Right atrium auricular region (tissue), 2 donors: ENCODE data around the gene TRDN. TPM values are rescaled to one million over a fixed set of nuclear protein-coding genes. Genes with fewer than 3 reads are reported as not detected.
"Not testable (repeated sequence)": the region's sequence is repeated elsewhere in the genome, so short reads cannot be mapped to it uniquely, and the experiment has no call there.

ENCODE experiments used
- DNase-seq: peaks from one replicate; pipeline ENCODE4 v3.0.0-alpha.2; 2019; ENCODE audit warnings: low spot score
- H3K27ac ChIP-seq, 2 donors: fragments of 200-600 bp; sonication (generic); 1 replicate in 1 of 2; 2 replicates in 1 of 2; pipeline ENCODE4 v1.5.1; 2016 to 2019
- H3K27me3 ChIP-seq, 2 donors: fragments of 200-600 bp; sonication (generic); one replicate each; pipeline versions ENCODE4 v1.5.1 to v1.6.0; 2017 to 2019
- H3K36me3 ChIP-seq: fragments of 200-600 bp; sonication (generic); one replicate; pipeline ENCODE4 v1.5.1; 2016
- H3K4me1 ChIP-seq, 2 donors: fragments of 200-600 bp; sonication (generic); one replicate each; pipeline versions ENCODE4 v1.5.1 to v1.6.0; 2017 to 2019
- H3K4me3 ChIP-seq, 2 donors: fragments of 200-600 bp; sonication (generic); 1 replicate in 1 of 2; 2 replicates in 1 of 2; pipeline ENCODE4 v1.5.1; 2017 to 2019; ENCODE audit warnings: mild to moderate bottlenecking in 1 of 2, moderate library complexity in 1 of 2
- H3K9me3 ChIP-seq, 2 donors: fragments of 200-600 bp; sonication (generic); one replicate each; pipeline ENCODE4 v1.5.1; 2019
- total RNA-seq, 2 donors: library from RNA; depleted of rRNA; stranded (reverse); fragments of >200 nt; gene quantifications; one replicate each; pipeline ENCODE4 v1.1.0, GENCODE V29; 2016
- TF ChIP-seq, protein P1 (sequence below), 2 donors: fragments of 200-600 bp; sonication (generic); IDR thresholded peaks; one replicate each; pipeline ENCODE4 v1.5.1; 2019; ENCODE audit warnings: antibody characterized with exemption in 2 of 2

The TRDN gene
- total RNA-seq, 2 donors from 2014 or later: 90.2 to 217 TPM

DNA sequence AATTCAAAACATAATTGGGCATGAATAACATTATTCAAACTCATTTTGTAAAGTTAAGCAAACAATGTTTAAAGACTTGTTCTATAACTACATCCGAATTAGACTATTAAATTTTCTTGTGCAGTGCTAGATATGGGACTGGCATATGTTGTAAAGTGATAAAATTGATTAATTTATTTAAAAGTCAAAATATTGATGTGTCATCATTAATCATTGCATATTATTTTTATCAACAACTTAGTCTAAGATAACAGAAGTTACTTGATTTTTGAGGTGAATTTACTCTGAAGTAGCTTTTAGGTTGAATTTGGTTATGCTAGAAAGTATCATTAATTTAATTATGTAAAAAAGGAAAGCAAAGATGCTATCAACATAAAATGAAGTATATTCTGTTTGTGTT is 396.1 kb downstream of the TRDN start:
- Histone ChIP-seq H3K4me3 (no peak overlapping the region), H3K36me3 (no peaks in the 10 kb centered on the region), H3K27me3 (no peaks in the 10 kb centered on the region), H3K4me1 (no peaks in the 10 kb centered on the region), H3K9me3 (no peaks in the 10 kb centered on the region), H3K27ac (no peak overlapping the region)
- no peak for DNase-seq
- TF ChIP-seq, protein P1, sequence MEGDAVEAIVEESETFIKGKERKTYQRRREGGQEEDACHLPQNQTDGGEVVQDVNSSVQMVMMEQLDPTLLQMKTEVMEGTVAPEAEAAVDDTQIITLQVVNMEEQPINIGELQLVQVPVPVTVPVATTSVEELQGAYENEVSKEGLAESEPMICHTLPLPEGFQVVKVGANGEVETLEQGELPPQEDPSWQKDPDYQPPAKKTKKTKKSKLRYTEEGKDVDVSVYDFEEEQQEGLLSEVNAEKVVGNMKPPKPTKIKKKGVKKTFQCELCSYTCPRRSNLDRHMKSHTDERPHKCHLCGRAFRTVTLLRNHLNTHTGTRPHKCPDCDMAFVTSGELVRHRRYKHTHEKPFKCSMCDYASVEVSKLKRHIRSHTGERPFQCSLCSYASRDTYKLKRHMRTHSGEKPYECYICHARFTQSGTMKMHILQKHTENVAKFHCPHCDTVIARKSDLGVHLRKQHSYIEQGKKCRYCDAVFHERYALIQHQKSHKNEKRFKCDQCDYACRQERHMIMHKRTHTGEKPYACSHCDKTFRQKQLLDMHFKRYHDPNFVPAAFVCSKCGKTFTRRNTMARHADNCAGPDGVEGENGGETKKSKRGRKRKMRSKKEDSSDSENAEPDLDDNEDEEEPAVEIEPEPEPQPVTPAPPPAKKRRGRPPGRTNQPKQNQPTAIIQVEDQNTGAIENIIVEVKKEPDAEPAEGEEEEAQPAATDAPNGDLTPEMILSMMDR (IDR thresholded peaks at IDR 0.05): no peak

DNA sequence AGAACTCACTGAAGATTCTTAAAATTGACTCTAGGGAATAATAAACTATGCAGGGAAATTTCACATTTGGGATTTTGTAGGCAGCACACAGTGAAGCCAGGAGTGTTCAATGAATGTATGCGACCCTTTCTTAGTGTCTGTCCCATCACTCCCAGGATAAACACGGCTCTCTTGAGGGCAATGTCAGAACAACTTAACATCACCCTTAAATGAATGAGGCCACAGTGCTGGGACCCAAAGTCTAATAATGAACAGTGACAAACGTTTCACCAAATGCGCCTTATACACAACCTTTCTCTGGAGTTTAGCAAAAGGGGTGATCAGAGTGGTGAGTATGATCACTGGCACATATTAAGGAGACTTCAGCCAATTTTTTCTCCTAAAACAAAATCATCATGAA is 403.4 kb downstream of the TRDN start:
- Histone ChIP-seq H3K36me3 (no peaks in the 10 kb centered on the region), H3K9me3 (no peaks in the 10 kb centered on the region), H3K4me3 (no peak overlapping the region), H3K4me1 (no peaks in the 10 kb centered on the region), H3K27me3 (no peaks in the 10 kb centered on the region), H3K27ac (no peak overlapping the region)
- DNase-seq: no peak
- TF ChIP-seq, protein P1 (IDR thresholded peaks at IDR 0.05): no peak

DNA sequence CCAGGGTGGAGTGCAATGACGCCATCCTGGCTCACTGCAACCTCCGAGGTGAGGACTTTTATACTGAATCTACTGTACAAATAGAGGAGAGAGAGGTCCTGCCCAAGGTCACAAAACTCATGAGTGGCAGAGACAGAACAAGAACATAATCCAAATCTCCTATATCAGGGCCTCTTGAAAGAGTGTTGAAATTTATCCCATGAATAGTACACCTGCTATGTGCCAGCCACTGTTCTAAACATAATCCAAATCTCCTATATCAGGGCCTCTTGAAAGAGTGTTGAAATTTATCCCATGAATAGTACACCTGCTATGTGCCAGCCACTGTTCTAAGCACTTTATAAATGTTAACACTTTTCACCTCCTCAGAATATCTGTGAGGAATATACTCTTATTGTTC is 409.0 kb downstream of the TRDN start:
- H3K36me3 ChIP-seq, H3K9me3 ChIP-seq, DNase-seq, H3K27ac ChIP-seq, H3K4me3 ChIP-seq, H3K4me1 ChIP-seq, H3K27me3 ChIP-seq: not testable (repeated sequence)

DNA sequence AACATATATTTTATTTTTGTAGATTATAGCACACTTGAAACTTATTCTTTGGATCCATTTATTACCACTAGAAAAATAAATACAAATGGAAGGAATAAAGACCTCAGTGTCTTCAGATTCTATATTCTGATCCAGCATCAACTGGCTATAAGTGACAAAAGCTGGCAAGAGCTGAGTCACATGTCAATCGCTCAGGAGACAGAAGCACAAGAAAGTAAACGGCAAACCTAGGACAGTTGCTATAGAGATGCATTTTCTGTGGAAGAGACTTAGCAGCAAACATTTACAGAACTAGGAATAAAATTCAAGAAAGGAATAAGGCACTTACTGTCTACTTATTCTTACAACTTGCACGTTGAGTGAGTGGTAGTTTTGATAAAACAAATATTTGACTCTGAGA is 410.4 kb downstream of the TRDN start:
- Histone ChIP-seq H3K27ac (no peak overlapping the region), H3K27me3 (no peaks in the 10 kb centered on the region), H3K4me1 (no peaks in the 10 kb centered on the region), H3K4me3 (no peak overlapping the region), H3K9me3 (no peaks in the 10 kb centered on the region), H3K36me3 (no peaks in the 10 kb centered on the region)
- DNase-seq: no peak
- TF ChIP-seq, protein P1 (IDR thresholded peaks at IDR 0.05): no peak

DNA sequence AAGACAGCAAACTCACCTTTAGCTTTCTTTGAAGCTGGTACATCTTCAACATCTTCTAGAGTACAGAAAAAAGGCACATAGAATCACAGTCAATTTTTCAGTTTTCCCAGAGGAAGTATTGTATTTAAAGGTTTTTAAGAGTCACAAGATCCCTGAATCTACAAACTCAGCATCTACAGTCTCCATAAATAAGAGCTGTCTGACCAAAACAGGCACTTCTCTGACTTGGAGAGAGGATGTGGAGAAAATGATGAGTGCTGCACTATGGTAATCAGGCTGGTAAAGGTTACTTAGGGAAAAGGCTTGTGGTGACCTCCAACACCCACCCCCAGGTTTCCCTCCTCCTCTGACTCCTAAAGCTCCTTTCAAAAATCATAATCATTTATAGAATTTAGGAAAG is 412.7 kb downstream of the TRDN start:
- H3K27ac ChIP-seq: no peak overlapping the region
- H3K9me3 ChIP-seq: no peaks in the 10 kb centered on the region
- H3K4me1 ChIP-seq: no peaks in the 10 kb centered on the region
- DNase-seq: no peak
- no peaks in the 10 kb centered on the region for H3K27me3 ChIP-seq
- TF ChIP-seq, protein P1 (IDR thresholded peaks at IDR 0.05): no peak
- no peak overlapping the region for H3K4me3 ChIP-seq
- H3K36me3 ChIP-seq: no peaks in the 10 kb centered on the region

DNA sequence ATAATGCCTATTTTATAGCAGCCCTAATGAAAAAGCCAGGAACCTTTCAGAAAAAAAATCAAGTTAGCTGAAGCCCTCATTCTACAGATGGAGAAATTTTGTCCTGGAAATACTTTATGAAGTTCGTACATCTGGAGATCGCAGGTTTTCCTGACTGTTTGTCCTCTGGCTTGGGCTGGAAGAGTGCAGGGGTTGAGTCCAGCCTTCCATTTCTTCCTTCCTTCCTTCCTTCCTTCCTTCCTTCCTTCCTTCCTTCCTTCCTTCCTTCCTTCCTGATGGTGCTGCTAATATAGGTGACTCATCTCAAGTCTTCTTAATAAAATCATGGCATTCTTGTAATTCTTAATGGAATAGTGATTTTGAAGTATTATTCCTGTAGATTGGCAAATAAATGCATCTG is 413.3 kb downstream of the TRDN start:
- TF ChIP-seq, protein P1 (IDR thresholded peaks at IDR 0.05): no peak
- Histone ChIP-seq H3K27me3 (no peaks in the 10 kb centered on the region), H3K9me3 (no peaks in the 10 kb centered on the region), H3K36me3 (no peaks in the 10 kb centered on the region), H3K4me3 (no peak overlapping the region), H3K27ac (no peak overlapping the region), H3K4me1 (no peaks in the 10 kb centered on the region)
- no peak for DNase-seq
